GM06990 (cell line): ENCODE results near the gene ABCA7.
"Not testable (repeated sequence)": the region's sequence is repeated elsewhere in the genome, so short reads cannot be mapped to it uniquely, and the experiment has no call there.

Experiments
- DNase-seq: peaks from one replicate; pipeline ENCODE4 v3.0.0-alpha.2; 2011; ENCODE audit not compliant: insufficient read length; ENCODE audit errors: extremely low read depth
- H3K27me3 ChIP-seq: replicated peaks from 2 replicates; pipeline ENCODE4 v1.6.0; 2011; ENCODE audit warnings: low read length; ENCODE audit not compliant: control insufficient read depth, insufficient read depth
- H3K36me3 ChIP-seq: 2 replicates; pipeline ENCODE4 v1.5.1; 2011; ENCODE audit warnings: low read length; ENCODE audit not compliant: control insufficient read depth, insufficient read depth
- H3K4me3 ChIP-seq: replicated peaks from 2 replicates; pipeline ENCODE4 v1.5.1; 2011; ENCODE audit warnings: low read depth, mild to moderate bottlenecking, control low read depth, low read length
- CTCF ChIP-seq: IDR thresholded peaks from 2 replicates; pipeline ENCODE4 v1.5.1; 2011; ENCODE audit warnings: low read length, control low read depth, mild to moderate bottlenecking, inconsistent platforms; ENCODE audit not compliant: insufficient read depth, poor library complexity, severe bottlenecking

ABCA7 gene

GRCh38 chr19:1019980-1020867 is 19.7 kb upstream of the ABCA7 start:
- TF ChIP-seq CTCF: no peak
- Histone ChIP-seq H3K36me3 (peaks cover 12% of the 10 kb centered on the region), H3K4me3 (peak overlapping the region; percentile 98), H3K27me3 (no peaks in the 10 kb centered on the region)
- no peak for DNase-seq

GRCh38 chr19:1020868-1021425 is 19.0 kb upstream of the ABCA7 start, which contains the start of gene TMEM259:
TMEM259 (minus strand) TSS chr19:1021123; CDS start chr19:1020996, 127 bp downstream.
- DNase-seq: peak; percentile 96
- peaks cover 8% of the 10 kb centered on the region for H3K36me3 ChIP-seq
- no peak for TF ChIP-seq CTCF

GRCh38 chr19:1023883-1024188 is 16.1 kb upstream of the ABCA7 start:
- H3K27me3 ChIP-seq, H3K36me3 ChIP-seq, H3K4me3 ChIP-seq, DNase-seq: not testable (repeated sequence)

More at GRCh38 chr19:1020868-1021425, 19.0 kb upstream of the ABCA7 start, which contains the start of gene TMEM259:
- H3K27me3 ChIP-seq: no peaks in the 10 kb centered on the region
- H3K4me3 ChIP-seq: peak within 1 kb of the TSS; percentile 98

GRCh38 chr19:1025080-1025479 is 14.8 kb upstream of the ABCA7 start:
- H3K4me3 ChIP-seq, H3K27me3 ChIP-seq, H3K36me3 ChIP-seq, DNase-seq: not testable (repeated sequence)

- Histone ChIP-seq H3K4me3 (peak within 1 kb of the TSS; percentile 97), H3K27me3 (no peaks in the 10 kb centered on the region), H3K36me3 (peaks cover 4% of the 10 kb centered on the region)
- DNase-seq: peak; percentile 87
- no peak for TF ChIP-seq CTCF
Observed at GRCh38 chr19:1025960-1026782, 13.7 kb upstream of the ABCA7 start, which contains the start of gene CNN2. CNN2 (plus strand) TSS chr19:1026608; CDS start chr19:1026662, 54 bp downstream.

- no peaks in the 10 kb centered on the region for H3K27me3 ChIP-seq
Observed at GRCh38 chr19:1026783-1027649, 12.9 kb upstream of the ABCA7 start.

More at GRCh38 chr19:1026783-1027649, 12.9 kb upstream of the ABCA7 start:
- Histone ChIP-seq H3K36me3 (peaks cover 4% of the 10 kb centered on the region), H3K4me3 (peak overlapping the region; percentile 97)
- no peak for TF ChIP-seq CTCF
- DNase-seq: no peak
